Measurements from ENCODE around the gene TIMM22.

The TIMM22 gene

GRCh38 chr17:956905-957304 is 40.0 kb upstream of the TIMM22 start:
- no peaks in the 10 kb centered on the region for H3K4me1 ChIP-seq (ENCODE audit: low read length)
- H2AFZ ChIP-seq (ENCODE audit: low read length) = no peak overlapping the region
- H3K79me2 ChIP-seq (ENCODE audit: low read length) = no peaks in the 10 kb centered on the region
- TF ChIP-seq EZH2 (optimal IDR thresholded peaks at IDR 0.05; ENCODE audit: low read depth, low read length) (no peak), CTCF (IDR thresholded peaks at IDR 0.05; ENCODE audit: low read length) (no peak), EZH2phosphoT487 (IDR thresholded peaks at IDR 0.05; ENCODE audit: low read length) (no peak)
- no peak overlapping the region for H3K27ac ChIP-seq (ENCODE audit: low read length)
- no peaks in the 10 kb centered on the region for H3F3A ChIP-seq (ENCODE audit: insufficient read depth, low read length)
- no peaks in the 10 kb centered on the region for H4K20me1 ChIP-seq (ENCODE audit: insufficient read depth, low read length)
- no peak overlapping the region for H3K4me2 ChIP-seq (ENCODE audit: low read depth, low read length)
- DNase-seq = no peak
- H3K9me2 ChIP-seq (replicated peaks; ENCODE audit: insufficient read depth, low read length) = no peaks in the 10 kb centered on the region
- H3K9ac ChIP-seq (ENCODE audit: low read length) = no peak overlapping the region
- H3K36me3 ChIP-seq (replicated peaks; ENCODE audit: insufficient read depth, low read length) = no peaks in the 10 kb centered on the region
- H3K27me3 ChIP-seq (replicated peaks; ENCODE audit: insufficient read depth, low read length) = peaks cover 81% of the 10 kb centered on the region
- no peaks in the 10 kb centered on the region for H3K9me3 ChIP-seq (replicated peaks; ENCODE audit: insufficient read depth, low read length)
- no peak overlapping the region for H3K4me3 ChIP-seq (ENCODE audit: low read length)

- Histone ChIP-seq H3K36me3 (replicated peaks; ENCODE audit: insufficient read depth, low read length) (no peaks in the 10 kb centered on the region), H3K79me2 (ENCODE audit: low read length) (no peaks in the 10 kb centered on the region), H2AFZ (ENCODE audit: low read length) (no peak overlapping the region), H3K4me1 (ENCODE audit: low read length) (no peaks in the 10 kb centered on the region), H3K4me3 (ENCODE audit: low read length) (no peak overlapping the region), H3K9me3 (replicated peaks; ENCODE audit: insufficient read depth, low read length) (no peaks in the 10 kb centered on the region), H3K27ac (ENCODE audit: low read length) (no peak overlapping the region), H3K27me3 (replicated peaks; ENCODE audit: insufficient read depth, low read length) (peaks cover 87% of the 10 kb centered on the region), H4K20me1 (ENCODE audit: insufficient read depth, low read length) (no peaks in the 10 kb centered on the region), H3K9me2 (replicated peaks; ENCODE audit: insufficient read depth, low read length) (no peaks in the 10 kb centered on the region), H3K9ac (ENCODE audit: low read length) (no peak overlapping the region), H3K4me2 (ENCODE audit: low read depth, low read length) (no peak overlapping the region), H3F3A (ENCODE audit: insufficient read depth, low read length) (no peaks in the 10 kb centered on the region)
- no peak for DNase-seq
- TF ChIP-seq EZH2phosphoT487 (IDR thresholded peaks at IDR 0.05; ENCODE audit: low read length) (no peak), CTCF (IDR thresholded peaks at IDR 0.05; ENCODE audit: low read length) (no peak), EZH2 (optimal IDR thresholded peaks at IDR 0.05; ENCODE audit: low read depth, low read length) (no peak)
These were observed 39.0 kb upstream of the TIMM22 start for GRCh38 chr17:957856-958421.

- DNase-seq = no peak
- Histone ChIP-seq H3K4me2 (ENCODE audit: low read depth, low read length) (no peak overlapping the region), H3K4me3 (ENCODE audit: low read length) (no peak overlapping the region), H3K27me3 (replicated peaks; ENCODE audit: insufficient read depth, low read length) (peaks cover 93% of the 10 kb centered on the region), H3K27ac (ENCODE audit: low read length) (no peak overlapping the region), H4K20me1 (ENCODE audit: insufficient read depth, low read length) (no peaks in the 10 kb centered on the region), H3K4me1 (ENCODE audit: low read length) (no peaks in the 10 kb centered on the region), H2AFZ (ENCODE audit: low read length) (no peak overlapping the region), H3K36me3 (replicated peaks; ENCODE audit: insufficient read depth, low read length) (no peaks in the 10 kb centered on the region), H3K9ac (ENCODE audit: low read length) (no peak overlapping the region), H3K79me2 (ENCODE audit: low read length) (no peaks in the 10 kb centered on the region), H3K9me2 (replicated peaks; ENCODE audit: insufficient read depth, low read length) (no peaks in the 10 kb centered on the region), H3K9me3 (replicated peaks; ENCODE audit: insufficient read depth, low read length) (no peaks in the 10 kb centered on the region), H3F3A (ENCODE audit: insufficient read depth, low read length) (no peaks in the 10 kb centered on the region)
- TF ChIP-seq EZH2phosphoT487 (IDR thresholded peaks at IDR 0.05; ENCODE audit: low read length) (no peak), EZH2 (optimal IDR thresholded peaks at IDR 0.05; ENCODE audit: low read depth, low read length) (no peak), CTCF (IDR thresholded peaks at IDR 0.05; ENCODE audit: low read length) (no peak)
These were observed 38.0 kb upstream of the TIMM22 start for GRCh38 chr17:958712-959451.

All from MM.1S (cell line).